ENCODE results near the gene MYOM1.
"Not testable (repeated sequence)": the region's sequence is repeated elsewhere in the genome, so short reads cannot be mapped to it uniquely, and the experiment has no call there.

MYOM1 gene

GRCh38 chr18:3040173-3040572, 179.6 kb downstream of the MYOM1 start:
- no peak for DNase-seq (ENCODE audit: low spot score)

GRCh38 chr18:3037423-3037915, 182.3 kb downstream of the MYOM1 start:
- DNase-seq (ENCODE audit: low spot score) = no peak

- DNase-seq (ENCODE audit: low spot score) = no peak
These were observed 183.7 kb downstream of the MYOM1 start for GRCh38 chr18:3036108-3036507.

- no peak for DNase-seq (ENCODE audit: low spot score)
These were observed 184.1 kb downstream of the MYOM1 start for GRCh38 chr18:3035635-3036034.

GRCh38 chr18:3032721-3033120, 187.0 kb downstream of the MYOM1 start:
- DNase-seq (ENCODE audit: low spot score) = no peak

- DNase-seq (ENCODE audit: low spot score) = no peak
These were observed 190.4 kb downstream of the MYOM1 start for GRCh38 chr18:3029215-3029952.

GRCh38 chr18:3028115-3028514, 191.7 kb downstream of the MYOM1 start:
- not testable (repeated sequence) for DNase-seq (ENCODE audit: low spot score)

GRCh38 chr18:3027370-3027891, 192.3 kb downstream of the MYOM1 start:
- DNase-seq (ENCODE audit: low spot score) = no peak

GRCh38 chr18:3025544-3025943, 194.2 kb downstream of the MYOM1 start:
- no peak for DNase-seq (ENCODE audit: low spot score)

GRCh38 chr18:3023603-3024002, 196.2 kb downstream of the MYOM1 start:
- not testable (repeated sequence) for DNase-seq (ENCODE audit: low spot score)

Small RNA genes lying within 50 kb of the gene (small RNA-seq; reads per million reads assigned to genes)
- 0.03 to 0.04 reads per million in 2 experiments for gene RF00156
- gene RNU7-25P = 0 reads per million in 2 experiments

Data from SK-N-DZ (cell line).